IMR-90 (cell line): ENCODE measurements around the gene PCDHGA10. TPM values are rescaled to one million over a fixed set of nuclear protein-coding genes. Genes with fewer than 3 reads are reported as not detected.

Experiments
- ATAC-seq: fragments of 200-7000 bp; cut with Tn5 transposase; 2 replicates; pipeline ENCODE4 v1.9.1; 2020; ENCODE audit warnings: low read depth, mild to moderate bottlenecking, moderate library complexity
- BruUV-seq: library from RNA; stranded (reverse); fragments of 400-500 nt; replicated peaks from 2 replicates; lab custom pipeline; 2021; lab: Mats Ljungman, UMichigan
- CTCF ChIA-PET: fragments of 300-600 bp; formaldehyde crosslinking; extraction: SDS; loops from one replicate; lab custom pipeline; 2021; ENCODE audit warnings: antibody characterized with exemption; lab: Yijun Ruan, JAX
- POLR2A ChIA-PET: fragments of 300-600 bp; sonication (Branson Sonifier 250); formaldehyde crosslinking; loops from one replicate; lab custom pipeline; 2022; ENCODE audit warnings: antibody characterized with exemption; ENCODE audit not compliant: unreplicated experiment; lab: Charles Lee
- DNase-seq: peaks from one replicate; pipeline ENCODE4 v3.0.0; 2013
- H2AFZ ChIP-seq: replicated peaks from 2 replicates; pipeline ENCODE3; 2013; ENCODE audit warnings: low read length, mild to moderate bottlenecking; ENCODE audit not compliant: poor library complexity
- H2AK5ac ChIP-seq: 2 replicates; pipeline ENCODE4 v1.6.1; 2013; ENCODE audit warnings: low read depth, low read length, inconsistent platforms
- H2AK9ac ChIP-seq: replicated peaks from 2 replicates; pipeline ENCODE3; 2013; ENCODE audit warnings: mild to moderate bottlenecking, low read depth, low read length, moderate library complexity; ENCODE audit not compliant: poor library complexity
- H2BK120ac ChIP-seq: 2 replicates; pipeline ENCODE4 v1.6.1; 2013; ENCODE audit warnings: low read depth, low read length, inconsistent platforms
- H2BK15ac ChIP-seq: 3 replicates; pipeline ENCODE4 v1.6.1; 2013; ENCODE audit warnings: low read depth, low read length, inconsistent platforms
- H2BK20ac ChIP-seq: 2 replicates; pipeline ENCODE4 v1.6.1; 2013; ENCODE audit warnings: low read depth, mild to moderate bottlenecking, inconsistent platforms, low read length, moderate library complexity
- H2BK5ac ChIP-seq: 2 replicates; pipeline ENCODE4 v1.6.1; 2013; ENCODE audit warnings: mild to moderate bottlenecking, low read depth, low read length, inconsistent platforms; ENCODE audit not compliant: poor library complexity, severe bottlenecking
- H3K14ac ChIP-seq: replicated peaks from 2 replicates; pipeline ENCODE4 v1.6.1; 2013; ENCODE audit warnings: low read depth, low read length, inconsistent platforms
- H3K18ac ChIP-seq: 2 replicates; pipeline ENCODE4 v1.6.1; 2013; ENCODE audit warnings: low read depth, low read length, control low read depth
- H3K23ac ChIP-seq: 2 replicates; pipeline ENCODE4 v1.6.1; 2013; ENCODE audit warnings: low read depth, low read length, inconsistent platforms
- H3K27ac ChIP-seq: 2 replicates; pipeline ENCODE4 v1.5.1; 2013; ENCODE audit warnings: mild to moderate bottlenecking, control low read depth, low read length; ENCODE audit not compliant: insufficient read depth
- H3K27me3 ChIP-seq: 2 replicates; pipeline ENCODE4 v1.6.1; 2013; ENCODE audit warnings: low read length; ENCODE audit not compliant: control insufficient read depth, insufficient read depth
- H3K36me3 ChIP-seq: 2 replicates; pipeline ENCODE4 v1.6.1; 2013; ENCODE audit warnings: low read length, mixed read lengths; ENCODE audit not compliant: control insufficient read depth, insufficient read depth
- H3K4ac ChIP-seq: 2 replicates; pipeline ENCODE4 v1.6.1; 2013; ENCODE audit warnings: low read depth, low read length, inconsistent platforms
- H3K4me1 ChIP-seq: 2 replicates; pipeline ENCODE4 v1.6.1; 2013; ENCODE audit warnings: low read length, mixed read lengths; ENCODE audit not compliant: control insufficient read depth, insufficient read depth
- H3K4me2 ChIP-seq: 2 replicates; pipeline ENCODE4 v1.6.1; 2013; ENCODE audit warnings: low read depth, mild to moderate bottlenecking, control low read depth, low read length, moderate library complexity
- H3K4me3 ChIP-seq: 2 replicates; pipeline ENCODE4 v1.5.1; 2013; ENCODE audit warnings: low read depth, mild to moderate bottlenecking, control low read depth, low read length, moderate library complexity; ENCODE audit not compliant: insufficient read depth
- H3K56ac ChIP-seq: 2 replicates; pipeline ENCODE4 v1.6.1; 2013; ENCODE audit warnings: low read length, inconsistent platforms; ENCODE audit not compliant: insufficient read depth; ENCODE audit errors: extremely low read depth
- H3K79me1 ChIP-seq, 2 experiments: 2 replicates each; pipeline ENCODE4 v1.6.1; 2013; ENCODE audit warnings: low read length in 2 of 2, inconsistent platforms in 1 of 2, low read depth in 1 of 2
- H3K9ac ChIP-seq: 2 replicates; pipeline ENCODE4 v1.6.1; 2013; ENCODE audit warnings: low read depth, low read length, control low read depth
- H3K9me1 ChIP-seq: 2 replicates; pipeline ENCODE4 v1.6.1; 2013; ENCODE audit warnings: low read length, inconsistent platforms; ENCODE audit not compliant: insufficient read depth
- H3K9me3 ChIP-seq: 2 replicates; pipeline ENCODE4 v1.6.1; 2013; ENCODE audit warnings: low read length; ENCODE audit not compliant: control insufficient read depth, insufficient read depth
- H4K20me1 ChIP-seq: 2 replicates; pipeline ENCODE4 v1.6.1; 2013; ENCODE audit warnings: low read length, inconsistent platforms; ENCODE audit not compliant: insufficient read depth
- H4K5ac ChIP-seq: 2 replicates; pipeline ENCODE4 v1.6.1; 2013; ENCODE audit warnings: mild to moderate bottlenecking, low read depth, low read length, control low read depth
- H4K8ac ChIP-seq, 2 experiments: 2 replicates each; pipeline ENCODE4 v1.6.1; 2013; ENCODE audit warnings: low read depth in 2 of 2, low read length in 2 of 2, control low read depth in 1 of 2, inconsistent platforms in 1 of 2
- H4K91ac ChIP-seq: 2 replicates; pipeline ENCODE4 v1.6.1; 2013; ENCODE audit warnings: low read depth, low read length, inconsistent platforms; ENCODE audit not compliant: insufficient read depth
- CEBPB ChIP-seq: IDR thresholded peaks from 2 replicates; pipeline ENCODE4 v1.6.1; 2012; ENCODE audit warnings: low read depth, low read length, improper control_type of control experiment
- MAZ ChIP-seq: IDR thresholded peaks from 2 replicates; pipeline ENCODE4 v1.6.1; 2012; ENCODE audit warnings: low read depth, mild to moderate bottlenecking, low read length, improper control_type of control experiment, moderate library complexity, borderline replicate concordance
- MXI1 ChIP-seq: IDR thresholded peaks from 2 replicates; pipeline ENCODE4 v1.6.1; 2012; ENCODE audit warnings: low read depth, mild to moderate bottlenecking, low read length, moderate library complexity, borderline replicate concordance
- NFE2L2 ChIP-seq: fragments of 150-350 bp; IDR thresholded peaks from 2 replicates; pipeline ENCODE4 v1.6.1; 2016; ENCODE audit warnings: low read depth, mild to moderate bottlenecking, low read length
- POLR2A ChIP-seq: IDR thresholded peaks from 2 replicates; pipeline ENCODE4 v1.6.1; 2012; ENCODE audit warnings: mild to moderate bottlenecking, low read depth, low read length
- RAD21 ChIP-seq: IDR thresholded peaks from 2 replicates; pipeline ENCODE4 v1.6.1; 2012; ENCODE audit warnings: low read length, improper control_type of control experiment
- RCOR1 ChIP-seq: IDR thresholded peaks from 2 replicates; pipeline ENCODE4 v1.6.1; 2012; ENCODE audit warnings: mild to moderate bottlenecking, low read length, improper control_type of control experiment; ENCODE audit not compliant: insufficient replicate concordance
- RFX5 ChIP-seq: IDR thresholded peaks from 2 replicates; pipeline ENCODE4 v1.8.0; 2012; ENCODE audit warnings: low read depth, mild to moderate bottlenecking, low read length, moderate library complexity
- WGBS, 2 experiments: methylation state at CpG; one replicate each; pipeline versions ENCODE4 v1.1.5 to v1.1.7; 2013; ENCODE audit warnings: missing lambda C conversion rate in 2 of 2; ENCODE audit not compliant: insufficient read length in 1 of 2; ENCODE audit errors: extremely low coverage in 2 of 2; 5-methylcytosine and 5-hydroxymethylcytosine counted together
- dilution Hi-C: fragments of 300-500 bp; cut with HindIII; formaldehyde crosslinking; loops from one replicate; pipeline ENCODE4 v1.14.3; 2018; ENCODE audit warnings: low sequenced_read_pairs; ENCODE audit not compliant: unreplicated experiment
- in situ Hi-C: fragments of 300-500 bp; cut with MboI; formaldehyde crosslinking; loops from 3 replicates; pipeline ENCODE4 v1.14.3; 2019; ENCODE audit warnings: low sequenced_read_pairs, inconsistent platforms, mixed read lengths
- intact Hi-C: fragments of 100-400 bp; cut with micrococcal nuclease; formaldehyde crosslinking; loops from 2 replicates; pipeline ENCODE4 v1.10.0; 2022
- polyA plus RNA-seq, 3 experiments: library from polyadenylated mRNA; depleted of rRNA; stranded (reverse); fragments of >200 nt; gene quantifications; 2 replicates each; pipeline ENCODE4 v1.2.3, GENCODE V29; 2012; ENCODE audit warnings: low replicate concordance in 1 of 3
- total RNA-seq: library from RNA; depleted of rRNA; stranded (reverse); fragments of >200 nt; gene quantifications from 2 replicates; pipeline ENCODE4 v1.2.3, GENCODE V29; 2012
- TF ChIP-seq, protein P1 (sequence below): conservative IDR thresholded peaks from 2 replicates; pipeline ENCODE4 v1.5.1; 2012; ENCODE audit warnings: mild to moderate bottlenecking, low read depth, low read length, improper control_type of control experiment
- TF ChIP-seq, protein P2 (sequence below): fragments of 150-350 bp; IDR thresholded peaks from 2 replicates; pipeline ENCODE4 v1.6.1; 2017; ENCODE audit warnings: mild to moderate bottlenecking, antibody characterized with exemption, low read length, low read depth

The PCDHGA10 gene
- total and polyA plus RNA-seq, 2 of the 4 experiments (the other 2 are of a cell fraction), result 3.4 to 6.6 TPM

DNA sequence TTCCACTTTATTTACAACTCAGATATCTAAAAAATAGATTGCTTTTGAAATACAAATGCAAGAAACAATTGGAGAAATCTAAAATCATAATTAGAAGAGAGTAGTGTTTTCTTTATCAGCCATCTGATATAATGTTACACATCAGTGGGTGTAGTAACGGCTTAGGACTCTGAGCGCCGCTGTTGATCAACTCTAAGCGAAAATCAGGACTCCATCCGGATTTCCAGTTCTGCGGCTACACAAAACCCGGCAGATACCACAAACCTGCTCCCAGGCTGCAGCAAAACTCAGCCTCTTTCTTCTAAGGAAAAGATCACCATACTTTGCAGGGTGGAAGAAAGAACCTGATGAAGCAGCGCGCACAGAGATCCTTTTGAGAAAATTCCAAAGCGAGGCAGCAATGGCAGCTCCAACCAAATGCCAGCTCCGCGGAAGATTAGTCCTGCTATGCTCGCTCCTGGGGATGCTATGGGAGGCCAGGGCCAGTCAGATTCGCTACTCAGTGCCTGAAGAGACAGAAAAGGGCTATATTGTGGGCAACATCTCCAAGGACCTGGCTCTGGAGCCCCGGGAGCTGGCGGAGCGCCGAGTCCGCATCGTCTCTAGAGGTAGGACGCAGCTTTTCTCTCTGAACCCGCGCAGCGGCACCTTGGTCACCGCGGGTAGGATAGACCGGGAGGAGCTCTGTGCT lies 10.1 kb upstream of the PCDHGA10 start, which contains the start of gene PCDHGA9:
TSS of gene PCDHGA9 (plus strand) at position 226 of the 691 bp plus-strand sequence. CDS start at position 401, 175 bp downstream.
- no peak within 1 kb of the TSS for H2BK5ac ChIP-seq
- dilution Hi-C loops, result no loop called here
- H3K9me1 ChIP-seq, result no peaks in the 10 kb centered on the region
- peak within 1 kb of the TSS; percentile 24 for H3K4me3 ChIP-seq
- H3K36me3 ChIP-seq, result peaks cover 20% of the 10 kb centered on the region
- no peak within 1 kb of the TSS for H2BK120ac ChIP-seq
- H4K91ac ChIP-seq, result no peak within 1 kb of the TSS
- ATAC-seq (no peak), DNase-seq (peak; percentile 40)
- H2BK15ac ChIP-seq, result no peak within 1 kb of the TSS
- in situ Hi-C loops, result no loop called here
- no peak within 1 kb of the TSS for H3K9ac ChIP-seq
- no peaks in the 10 kb centered on the region for H4K20me1 ChIP-seq
- intact Hi-C loops, result no loop called here
- ChIA-PET CTCF (interaction anchor here (1.2 kb wide), 1 partner anchor 161 kb away, joined by 4 read pairs; no protein-coding TSS in a partner anchor), POLR2A (no interaction called here)
- no peak within 1 kb of the TSS for H3K4ac ChIP-seq
- no peaks in the 10 kb centered on the region for H3K4me1 ChIP-seq
- H4K5ac ChIP-seq, result no peak within 1 kb of the TSS
- no peak within 1 kb of the TSS for H3K18ac ChIP-seq
- H3K27me3 ChIP-seq, result no peaks in the 10 kb centered on the region
- no peak for TF ChIP-seq NFE2L2
- no peak for TF ChIP-seq MAZ
- no peak for TF ChIP-seq RCOR1
- peak; percentile 36 for TF ChIP-seq RAD21
- TF ChIP-seq, protein P1, sequence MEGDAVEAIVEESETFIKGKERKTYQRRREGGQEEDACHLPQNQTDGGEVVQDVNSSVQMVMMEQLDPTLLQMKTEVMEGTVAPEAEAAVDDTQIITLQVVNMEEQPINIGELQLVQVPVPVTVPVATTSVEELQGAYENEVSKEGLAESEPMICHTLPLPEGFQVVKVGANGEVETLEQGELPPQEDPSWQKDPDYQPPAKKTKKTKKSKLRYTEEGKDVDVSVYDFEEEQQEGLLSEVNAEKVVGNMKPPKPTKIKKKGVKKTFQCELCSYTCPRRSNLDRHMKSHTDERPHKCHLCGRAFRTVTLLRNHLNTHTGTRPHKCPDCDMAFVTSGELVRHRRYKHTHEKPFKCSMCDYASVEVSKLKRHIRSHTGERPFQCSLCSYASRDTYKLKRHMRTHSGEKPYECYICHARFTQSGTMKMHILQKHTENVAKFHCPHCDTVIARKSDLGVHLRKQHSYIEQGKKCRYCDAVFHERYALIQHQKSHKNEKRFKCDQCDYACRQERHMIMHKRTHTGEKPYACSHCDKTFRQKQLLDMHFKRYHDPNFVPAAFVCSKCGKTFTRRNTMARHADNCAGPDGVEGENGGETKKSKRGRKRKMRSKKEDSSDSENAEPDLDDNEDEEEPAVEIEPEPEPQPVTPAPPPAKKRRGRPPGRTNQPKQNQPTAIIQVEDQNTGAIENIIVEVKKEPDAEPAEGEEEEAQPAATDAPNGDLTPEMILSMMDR, result peak; percentile 43
- no peak for TF ChIP-seq POLR2A
- TF ChIP-seq CEBPB, result no peak
- no peak for TF ChIP-seq MXI1
- TF ChIP-seq RFX5, result no peak
- TF ChIP-seq, protein P2, sequence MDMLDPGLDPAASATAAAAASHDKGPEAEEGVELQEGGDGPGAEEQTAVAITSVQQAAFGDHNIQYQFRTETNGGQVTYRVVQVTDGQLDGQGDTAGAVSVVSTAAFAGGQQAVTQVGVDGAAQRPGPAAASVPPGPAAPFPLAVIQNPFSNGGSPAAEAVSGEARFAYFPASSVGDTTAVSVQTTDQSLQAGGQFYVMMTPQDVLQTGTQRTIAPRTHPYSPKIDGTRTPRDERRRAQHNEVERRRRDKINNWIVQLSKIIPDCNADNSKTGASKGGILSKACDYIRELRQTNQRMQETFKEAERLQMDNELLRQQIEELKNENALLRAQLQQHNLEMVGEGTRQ, result no peak
- no TSS peak for BruUV-seq
- H4K8ac ChIP-seq, result no peak within 1 kb of the TSS
- no peak within 1 kb of the TSS for H2AK5ac ChIP-seq
- H3K9me3 ChIP-seq, result peaks cover 51% of the 10 kb centered on the region
- H3K23ac ChIP-seq, result no peak within 1 kb of the TSS
- no peak within 1 kb of the TSS for H2AK9ac ChIP-seq
- H3K4me2 ChIP-seq, result no peak within 1 kb of the TSS
- H3K79me1 ChIP-seq, result peaks cover 16 to 26% of the 10 kb centered on the region in 2 experiments
- no peak within 1 kb of the TSS for H3K14ac ChIP-seq
- no peak within 1 kb of the TSS for H3K56ac ChIP-seq
- 17% methylated on average over 3 of the region's 27 CpGs; no CpG with 5 or more reads in 1 of the 2 experiments for WGBS, 2 experiments
- no peak within 1 kb of the TSS for H3K27ac ChIP-seq
- peak within 1 kb of the TSS; percentile 9 for H2AFZ ChIP-seq
- H2BK20ac ChIP-seq, result no peak within 1 kb of the TSS
